GM21447 (cell line): ENCODE results near the gene EFEMP1.
"Not testable (repeated sequence)": the region's sequence is repeated elsewhere in the genome, so short reads cannot be mapped to it uniquely, and the experiment has no call there.

ENCODE experiments used
- ATAC-seq: cut with Tn5 transposase; IDR thresholded peaks from one replicate; pipeline ENCODE4 v1.9.1; 2021; ENCODE audit not compliant: unreplicated experiment

EFEMP1 gene

DNA sequence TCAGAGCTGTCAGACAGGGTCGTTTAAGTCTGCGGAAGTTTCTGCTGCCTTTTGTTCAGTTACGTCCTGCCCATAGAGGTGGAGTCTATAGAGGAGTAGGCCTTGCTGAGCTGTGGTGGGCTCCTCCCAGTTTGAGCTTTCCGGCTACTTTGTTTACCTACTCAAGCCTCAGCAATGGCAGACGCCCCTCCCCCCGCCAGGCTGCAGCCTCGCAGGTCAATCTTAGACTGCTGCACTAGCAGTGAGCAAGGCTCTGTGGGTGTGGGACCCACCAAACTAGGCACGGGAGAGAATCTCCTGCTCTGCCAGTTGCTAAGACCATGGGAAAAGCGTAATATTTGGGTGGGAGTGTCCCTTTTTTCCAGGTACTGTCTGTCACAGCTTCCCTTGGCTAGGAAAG is 86.5 kb downstream of the EFEMP1 start:
- no peak for ATAC-seq

DNA sequence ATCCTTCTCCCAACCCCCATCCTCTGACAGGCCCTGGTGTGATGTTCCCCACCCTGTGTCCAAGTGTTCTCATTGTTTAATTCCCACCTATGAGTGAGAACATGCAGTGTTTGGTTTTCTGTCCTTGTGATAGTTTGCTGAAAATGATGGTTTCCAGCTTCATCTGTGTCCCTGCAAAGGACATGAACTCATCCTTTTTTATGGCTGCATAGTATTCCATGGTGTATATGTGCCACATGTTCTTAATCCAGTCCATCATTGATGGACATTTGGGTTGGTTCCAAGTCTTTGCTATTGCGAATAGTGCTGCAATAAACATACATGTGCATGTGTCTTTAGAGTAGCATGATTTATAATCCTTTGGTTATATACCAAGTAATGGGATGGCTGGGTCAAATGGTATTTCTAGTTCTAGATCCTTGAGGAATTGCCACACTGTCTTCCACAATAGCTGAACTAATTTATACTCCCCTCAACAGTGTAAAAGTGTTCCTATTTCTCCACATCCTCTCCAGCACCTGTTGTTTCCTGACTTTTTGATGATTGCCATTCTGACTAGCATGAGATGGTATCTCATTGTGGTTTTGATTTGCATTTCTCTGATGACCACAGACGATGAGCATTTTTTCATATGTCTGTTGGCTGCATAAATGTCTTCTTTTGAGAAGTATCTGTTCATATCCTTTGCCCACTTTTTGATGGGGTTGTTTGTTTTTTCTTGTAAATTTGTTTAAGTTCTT is 91.7 kb downstream of the EFEMP1 start:
- ATAC-seq: not testable (repeated sequence)

DNA sequence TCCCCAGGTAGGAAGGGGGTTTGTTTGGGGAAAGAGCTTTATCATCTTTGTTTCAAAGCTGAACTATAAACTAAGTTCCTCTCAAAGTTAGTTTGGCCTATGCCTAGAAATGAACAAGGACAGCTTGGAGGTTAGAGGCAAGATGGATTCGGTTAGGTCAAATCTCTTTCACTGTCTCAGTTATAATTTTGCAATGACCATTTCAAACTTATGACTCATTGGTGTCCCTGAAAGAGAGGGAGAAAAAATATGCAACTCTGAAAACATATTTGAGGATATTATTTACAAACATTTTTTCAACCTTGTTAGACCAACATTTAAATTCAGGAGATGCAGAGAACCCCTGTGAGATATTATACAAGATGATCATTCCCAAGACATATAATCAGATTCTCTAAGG is 95.7 kb downstream of the EFEMP1 start:
- no peak for ATAC-seq

DNA sequence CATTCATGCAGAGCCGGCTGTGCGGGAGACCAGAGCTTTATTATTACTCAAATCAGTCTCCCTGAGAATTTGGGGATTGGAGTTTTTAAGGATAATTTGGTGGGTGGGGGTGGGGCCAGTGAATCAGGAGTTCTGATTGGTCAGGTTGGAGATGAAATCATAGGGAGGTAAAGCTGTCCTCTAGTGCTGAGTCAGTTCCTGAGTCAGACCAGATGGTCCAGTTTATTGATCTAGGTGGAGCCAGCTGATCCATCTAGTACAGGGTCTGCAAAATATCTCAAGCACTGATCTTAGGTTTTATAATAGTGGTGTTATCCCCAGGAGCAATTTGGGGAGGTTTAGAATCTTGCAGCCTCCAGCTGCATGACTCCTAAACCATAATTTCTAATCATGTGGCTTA is 96.2 kb downstream of the EFEMP1 start:
- not testable (repeated sequence) for ATAC-seq

DNA sequence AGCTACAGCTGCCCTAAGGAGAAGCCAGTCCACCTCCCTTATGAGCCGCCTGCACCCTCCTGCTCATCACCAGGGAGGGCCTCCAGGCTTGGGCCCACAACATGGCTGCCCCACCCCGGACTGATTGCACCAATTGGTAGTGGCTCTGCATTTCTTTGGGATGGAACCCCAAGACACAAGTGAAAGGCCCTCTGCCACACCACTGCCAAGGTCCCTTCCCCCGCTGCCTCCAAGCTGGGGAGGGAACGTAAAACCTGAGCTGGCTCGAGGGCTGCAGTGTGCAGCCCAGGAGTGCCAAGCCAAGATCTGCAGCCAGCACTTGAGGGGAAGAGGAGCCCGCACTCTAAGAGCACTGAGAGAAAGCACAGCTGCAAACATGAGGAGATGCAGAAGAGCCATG is 97.3 kb downstream of the EFEMP1 start:
- ATAC-seq: no peak

DNA sequence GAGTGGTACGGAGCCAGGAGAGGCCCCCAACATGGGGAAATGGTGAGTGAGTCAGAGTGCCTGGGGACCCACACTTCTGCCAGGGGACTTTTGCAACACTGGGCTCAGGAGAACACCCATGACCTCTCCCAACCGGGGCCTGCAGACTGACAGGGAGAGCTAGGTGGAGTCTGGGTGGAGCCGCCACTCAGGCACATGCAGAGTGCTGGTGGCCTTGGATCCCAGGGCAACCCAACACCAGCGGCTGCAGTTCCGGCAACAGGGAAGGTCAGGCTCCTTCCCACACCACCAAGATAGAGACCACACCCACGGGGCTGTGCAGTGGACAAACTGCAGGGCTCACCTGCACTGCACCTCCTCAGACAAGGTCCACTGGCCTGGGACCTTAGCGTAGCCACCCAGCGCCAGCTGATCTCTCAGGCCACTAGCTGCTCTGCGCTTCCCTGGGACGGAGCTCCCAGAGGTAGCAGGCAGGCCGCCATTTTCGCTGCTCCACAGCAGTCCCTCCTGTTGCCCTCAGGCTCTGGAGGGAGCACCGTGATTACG is 99.0 kb downstream of the EFEMP1 start:
- no peak for ATAC-seq
